ENCODE results near the gene WNT9A. TPM values are rescaled to one million over a fixed set of nuclear protein-coding genes. Genes with fewer than 3 reads are reported as not detected.

The WNT9A gene
- total RNA-seq, 1 experiment from 2014 or later = 22.2 TPM

- CTCF ChIA-PET = interaction anchor here (0.7 kb wide), 1 partner anchor 1120 kb away, joined by 3 read pairs; no protein-coding TSS in a partner anchor
These were observed 43.0 kb downstream of the WNT9A start for GRCh38 chr1:227904541-227905335.

GRCh38 chr1:227903614-227904501, 43.9 kb downstream of the WNT9A start:
- Histone ChIP-seq H3K9me2 (replicated peaks; ENCODE audit: low read length) (no peaks in the 10 kb centered on the region), H3K27me3 (ENCODE audit: low read length) (no peaks in the 10 kb centered on the region), H3K9me3 (ENCODE audit: low read length) (no peaks in the 10 kb centered on the region), H4K20me1 (ENCODE audit: low read length) (no peaks in the 10 kb centered on the region), H3K4me3 (ENCODE audit: low read length) (no peak overlapping the region), H3K36me3 (ENCODE audit: low read depth, low read length) (no peaks in the 10 kb centered on the region), H3K79me2 (ENCODE audit: low read length) (no peaks in the 10 kb centered on the region), H3K27ac (ENCODE audit: low read length) (no peak overlapping the region), H2AFZ (ENCODE audit: low read length) (no peak overlapping the region), H3K4me2 (ENCODE audit: low read length) (no peak overlapping the region), H3K9ac (ENCODE audit: low read length) (no peak overlapping the region), H3K4me1 (ENCODE audit: insufficient read depth, low read length) (no peaks in the 10 kb centered on the region), H3F3A (ENCODE audit: low read length, unreplicated experiment) (no peaks in the 10 kb centered on the region)
- BruUV-seq (replicated peaks) = no TSS peak
- ChIA-PET POLR2A (ENCODE audit: unreplicated experiment) (no interaction called here), CTCF (no interaction called here)
- no peak for ATAC-seq
- TF ChIP-seq CTCF (conservative IDR thresholded peaks at IDR 0.05; ENCODE audit: low read depth, low read length) (no peak), EZH2 (IDR thresholded peaks at IDR 0.05; ENCODE audit: low read length, unreplicated experiment) (no peak), EZH2phosphoT487 (IDR thresholded peaks at IDR 0.05; ENCODE audit: borderline replicate concordance, low read length) (no peak)
- intact Hi-C loops (cut with micrococcal nuclease) = no loop called here
- DNase-seq = no peak

More at GRCh38 chr1:227904541-227905335, 43.0 kb downstream of the WNT9A start:
- H2AFZ ChIP-seq (ENCODE audit: low read length) = no peak overlapping the region
- no peak overlapping the region for H3K4me3 ChIP-seq (ENCODE audit: low read length)
- no peak for TF ChIP-seq EZH2phosphoT487 (IDR thresholded peaks at IDR 0.05; ENCODE audit: borderline replicate concordance, low read length)
- no peak for TF ChIP-seq CTCF (conservative IDR thresholded peaks at IDR 0.05; ENCODE audit: low read depth, low read length)
- H3K27ac ChIP-seq (ENCODE audit: low read length) = no peak overlapping the region
- H3K9me2 ChIP-seq (replicated peaks; ENCODE audit: low read length) = no peaks in the 10 kb centered on the region
- no peak overlapping the region for H3K9ac ChIP-seq (ENCODE audit: low read length)
- DNase-seq (no peak), ATAC-seq (no peak)
- no peaks in the 10 kb centered on the region for H4K20me1 ChIP-seq (ENCODE audit: low read length)
- no peaks in the 10 kb centered on the region for H3K79me2 ChIP-seq (ENCODE audit: low read length)
- H3K4me1 ChIP-seq (ENCODE audit: insufficient read depth, low read length) = no peaks in the 10 kb centered on the region
- POLR2A ChIA-PET (ENCODE audit: unreplicated experiment) = no interaction called here
- no TSS peak for BruUV-seq (replicated peaks)
- no peaks in the 10 kb centered on the region for H3K36me3 ChIP-seq (ENCODE audit: low read depth, low read length)
- no peak overlapping the region for H3K4me2 ChIP-seq (ENCODE audit: low read length)
- no peaks in the 10 kb centered on the region for H3K27me3 ChIP-seq (ENCODE audit: low read length)
- H3F3A ChIP-seq (ENCODE audit: low read length, unreplicated experiment) = no peaks in the 10 kb centered on the region
- no peaks in the 10 kb centered on the region for H3K9me3 ChIP-seq (ENCODE audit: low read length)
- intact Hi-C loops (cut with micrococcal nuclease) = no loop called here

Data from PC-3 (cell line).